Measurements from ENCODE around the gene C1R.

Gene C1R

GRCh38 chr12:7096006-7096932 is 4.0 kb upstream of the C1R start:
- Histone ChIP-seq H4K20me1 (ENCODE audit: insufficient read depth) (no peaks in the 10 kb centered on the region), H3K36me3 (ENCODE audit: insufficient read depth) (no peaks in the 10 kb centered on the region), H3K4me1 (ENCODE audit: low read depth, poor library complexity, severe bottlenecking) (peaks cover 8% of the 10 kb centered on the region), H2AFZ (ENCODE audit: low read depth) (no peak overlapping the region), H3K4me2 (no peak overlapping the region), H3K27ac (no peak overlapping the region), H3K4me3 (IDR thresholded peaks at IDR 0.05; ENCODE audit: insufficient read depth, low read depth, low read length) (no peak overlapping the region), H3K9ac (no peak overlapping the region), H3K79me2 (ENCODE audit: insufficient read depth, low read depth) (no peaks in the 10 kb centered on the region), H3K27me3 (ENCODE audit: insufficient read depth, low read depth) (no peaks in the 10 kb centered on the region)
- TF ChIP-seq, protein P1, sequence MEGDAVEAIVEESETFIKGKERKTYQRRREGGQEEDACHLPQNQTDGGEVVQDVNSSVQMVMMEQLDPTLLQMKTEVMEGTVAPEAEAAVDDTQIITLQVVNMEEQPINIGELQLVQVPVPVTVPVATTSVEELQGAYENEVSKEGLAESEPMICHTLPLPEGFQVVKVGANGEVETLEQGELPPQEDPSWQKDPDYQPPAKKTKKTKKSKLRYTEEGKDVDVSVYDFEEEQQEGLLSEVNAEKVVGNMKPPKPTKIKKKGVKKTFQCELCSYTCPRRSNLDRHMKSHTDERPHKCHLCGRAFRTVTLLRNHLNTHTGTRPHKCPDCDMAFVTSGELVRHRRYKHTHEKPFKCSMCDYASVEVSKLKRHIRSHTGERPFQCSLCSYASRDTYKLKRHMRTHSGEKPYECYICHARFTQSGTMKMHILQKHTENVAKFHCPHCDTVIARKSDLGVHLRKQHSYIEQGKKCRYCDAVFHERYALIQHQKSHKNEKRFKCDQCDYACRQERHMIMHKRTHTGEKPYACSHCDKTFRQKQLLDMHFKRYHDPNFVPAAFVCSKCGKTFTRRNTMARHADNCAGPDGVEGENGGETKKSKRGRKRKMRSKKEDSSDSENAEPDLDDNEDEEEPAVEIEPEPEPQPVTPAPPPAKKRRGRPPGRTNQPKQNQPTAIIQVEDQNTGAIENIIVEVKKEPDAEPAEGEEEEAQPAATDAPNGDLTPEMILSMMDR (conservative IDR thresholded peaks at IDR 0.05; ENCODE audit: low read depth, low read length): no peak

GRCh38 chr12:7093892-7094291 is 1.6 kb upstream of the C1R start:
- Histone ChIP-seq H2AFZ (ENCODE audit: low read depth) (no peak overlapping the region), H3K36me3 (ENCODE audit: insufficient read depth) (no peaks in the 10 kb centered on the region), H3K4me3 (IDR thresholded peaks at IDR 0.05; ENCODE audit: insufficient read depth, low read depth, low read length) (no peak overlapping the region), H3K79me2 (ENCODE audit: insufficient read depth, low read depth) (no peaks in the 10 kb centered on the region), H3K4me1 (ENCODE audit: low read depth, poor library complexity, severe bottlenecking) (peaks cover 8% of the 10 kb centered on the region), H4K20me1 (ENCODE audit: insufficient read depth) (no peaks in the 10 kb centered on the region), H3K27ac (no peak overlapping the region), H3K9ac (no peak overlapping the region), H3K27me3 (ENCODE audit: insufficient read depth, low read depth) (no peaks in the 10 kb centered on the region), H3K4me2 (no peak overlapping the region)
- TF ChIP-seq, protein P1 (conservative IDR thresholded peaks at IDR 0.05; ENCODE audit: low read depth, low read length): no peak

DNA sequence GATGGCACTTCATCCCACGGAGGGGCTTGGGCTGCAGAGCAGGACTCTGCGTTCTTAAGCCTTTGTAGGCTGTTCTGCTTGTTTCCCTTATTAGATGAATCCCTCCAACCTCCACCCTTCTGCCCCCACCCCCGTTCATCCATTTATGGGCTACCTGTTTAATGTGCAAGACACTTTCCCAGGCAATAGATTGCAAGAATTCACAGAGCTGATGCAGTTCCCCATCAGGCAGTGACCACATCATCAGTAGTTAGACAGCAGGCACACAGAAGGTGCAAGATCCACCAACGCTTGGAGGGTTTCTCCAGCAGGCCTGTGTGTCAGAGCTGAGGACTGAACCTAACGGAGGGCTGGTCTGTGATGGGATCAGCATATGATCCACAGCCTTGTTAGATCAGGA is 1.2 kb upstream of the C1R start:
- no peak overlapping the region for H3K4me3 ChIP-seq (IDR thresholded peaks at IDR 0.05; ENCODE audit: insufficient read depth, low read depth, low read length)
- peaks cover 8% of the 10 kb centered on the region for H3K4me1 ChIP-seq (ENCODE audit: low read depth, poor library complexity, severe bottlenecking)
- H3K4me2 ChIP-seq: no peak overlapping the region
- H2AFZ ChIP-seq (ENCODE audit: low read depth): no peak overlapping the region
- no peaks in the 10 kb centered on the region for H3K27me3 ChIP-seq (ENCODE audit: insufficient read depth, low read depth)
- TF ChIP-seq, protein P1 (conservative IDR thresholded peaks at IDR 0.05; ENCODE audit: low read depth, low read length): no peak
- H4K20me1 ChIP-seq (ENCODE audit: insufficient read depth): no peaks in the 10 kb centered on the region
- no peaks in the 10 kb centered on the region for H3K36me3 ChIP-seq (ENCODE audit: insufficient read depth)
- no peak overlapping the region for H3K9ac ChIP-seq
- no peaks in the 10 kb centered on the region for H3K79me2 ChIP-seq (ENCODE audit: insufficient read depth, low read depth)
- H3K27ac ChIP-seq: no peak overlapping the region

DNA sequence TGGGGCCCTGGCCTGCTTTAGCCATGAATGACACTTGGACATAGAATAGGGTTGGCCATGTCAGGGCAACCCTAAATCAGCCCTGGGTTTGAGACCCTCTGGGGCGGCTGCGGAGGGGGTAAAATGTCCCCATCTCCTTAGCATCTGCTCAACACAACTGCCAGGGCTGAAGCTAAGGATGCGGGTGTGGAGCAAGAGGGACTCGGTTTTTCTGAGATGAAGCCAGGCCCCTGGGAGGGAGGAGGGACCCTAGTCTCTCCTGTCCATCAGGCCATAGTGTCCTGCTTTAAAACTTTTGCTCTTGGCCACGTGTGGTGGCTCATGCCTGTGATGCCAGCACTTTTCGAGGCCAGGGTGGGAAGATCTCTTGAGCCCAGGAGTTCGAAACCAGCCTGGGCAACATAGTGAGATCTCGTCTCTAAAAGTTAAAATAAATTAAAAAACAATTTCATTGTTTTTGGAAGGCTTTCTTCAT is 778 bp upstream of the C1R start:
- H4K20me1 ChIP-seq (ENCODE audit: insufficient read depth): no peaks in the 10 kb centered on the region
- H3K79me2 ChIP-seq (ENCODE audit: insufficient read depth, low read depth): no peaks in the 10 kb centered on the region
- H3K4me2 ChIP-seq: no peak overlapping the region
- TF ChIP-seq, protein P1 (conservative IDR thresholded peaks at IDR 0.05; ENCODE audit: low read depth, low read length): no peak
- no peak overlapping the region for H3K27ac ChIP-seq
- H3K9ac ChIP-seq: no peak overlapping the region; the same call in 1 of the 2 replicates
- no peaks in the 10 kb centered on the region for H3K36me3 ChIP-seq (ENCODE audit: insufficient read depth)
- H2AFZ ChIP-seq (ENCODE audit: low read depth): no peak overlapping the region
- H3K4me3 ChIP-seq (IDR thresholded peaks at IDR 0.05; ENCODE audit: insufficient read depth, low read depth, low read length): no peak overlapping the region
- H3K4me1 ChIP-seq (ENCODE audit: low read depth, poor library complexity, severe bottlenecking): peaks cover 8% of the 10 kb centered on the region
- no peaks in the 10 kb centered on the region for H3K27me3 ChIP-seq (ENCODE audit: insufficient read depth, low read depth)

All from KMS-11 (cell line).